Occipital lobe (tissue), 2 donors: ENCODE data around the gene PGD. TPM values are rescaled to one million over a fixed set of nuclear protein-coding genes. Genes with fewer than 3 reads are reported as not detected.
"Not testable (repeated sequence)": the region's sequence is repeated elsewhere in the genome, so short reads cannot be mapped to it uniquely, and the experiment has no call there.

Experiments used
- DNase-seq: peaks from one replicate; lab custom pipeline; 2025; lab: John Stamatoyannopoulos, UW
- total RNA-seq: library from RNA; depleted of rRNA; stranded (reverse); fragments of >200 nt; gene quantifications from one replicate; pipeline ENCODE4 v1.2.3, GENCODE V29; 2014

The PGD gene
- total RNA-seq, 1 donor from 2014 or later, result 94.1 TPM

GRCh38 chr1:10399444-10399941, 629 bp downstream of the PGD start:
- DNase-seq, result no peak

DNA sequence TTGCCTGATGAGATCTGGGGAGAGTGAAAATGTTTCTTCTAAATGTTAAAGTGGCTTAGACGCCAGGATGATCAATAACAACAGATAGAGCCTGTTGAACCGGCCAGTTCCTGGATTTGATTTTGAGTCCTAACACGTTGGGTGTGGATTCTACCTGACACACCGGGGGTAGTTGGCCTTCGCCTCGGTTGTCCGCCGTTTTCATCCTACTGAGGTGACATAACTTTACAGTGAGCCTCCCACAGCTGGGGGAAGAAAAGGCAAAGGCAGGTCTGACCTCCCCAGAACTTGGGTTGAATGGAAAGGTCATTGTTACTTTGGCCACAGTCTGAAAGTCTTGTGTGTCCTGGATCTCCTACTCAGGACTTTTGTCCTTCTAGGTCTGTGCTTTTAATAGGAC, 1.1 kb downstream of the PGD start:
- no peak for DNase-seq

- DNase-seq, result no peak
Observed at GRCh38 chr1:10401281-10401680, 2.4 kb downstream of the PGD start.

DNA sequence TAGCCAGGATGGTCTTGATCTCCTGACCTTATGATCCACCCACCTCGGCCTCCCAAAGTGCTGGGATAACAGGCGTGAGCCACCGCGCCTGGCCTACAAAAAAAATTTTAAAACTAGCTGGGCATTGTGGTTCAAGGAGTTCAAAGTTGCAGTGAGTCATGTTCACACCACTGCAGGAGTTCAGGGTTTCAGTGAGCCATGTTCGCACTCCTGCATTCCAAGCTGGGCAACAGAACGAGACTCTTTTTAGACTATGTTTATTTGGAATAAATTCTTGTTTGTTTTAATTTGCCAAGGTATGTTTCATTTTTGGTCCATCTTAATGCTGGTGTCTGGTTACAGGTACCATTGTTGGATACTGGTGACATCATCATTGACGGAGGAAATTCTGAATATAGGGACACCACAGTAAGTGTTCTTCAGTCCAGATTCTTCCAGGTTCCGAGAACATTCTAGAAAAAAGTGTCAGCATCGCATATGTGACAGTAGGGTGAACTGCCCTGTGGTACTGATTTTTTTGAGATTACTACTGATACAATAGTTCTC, 3.9 kb downstream of the PGD start:
- DNase-seq, result no peak

DNA sequence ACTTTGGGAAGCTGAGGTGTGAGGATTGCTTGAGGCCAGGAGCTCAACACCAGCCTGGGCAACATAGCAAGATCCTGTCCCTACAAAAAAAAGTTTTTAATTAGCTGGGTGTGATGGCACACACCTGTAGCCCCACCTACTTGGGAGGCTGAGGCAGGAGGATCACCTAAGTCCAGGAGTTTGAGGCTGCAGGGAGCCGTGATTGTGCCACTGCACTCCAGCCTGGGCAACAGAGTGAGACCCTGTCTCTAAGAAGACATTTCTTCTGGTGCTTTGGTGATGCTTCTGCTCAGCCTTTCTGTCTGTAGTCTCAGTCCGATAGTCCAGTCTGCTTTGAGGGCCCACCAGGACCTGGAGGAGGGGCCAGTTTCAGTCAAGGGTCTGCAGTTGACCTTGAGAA, 8.3 kb downstream of the PGD start:
- no peak for DNase-seq

GRCh38 chr1:10415211-10415930, 16.5 kb downstream of the PGD start:
- DNase-seq, result no peak

DNA sequence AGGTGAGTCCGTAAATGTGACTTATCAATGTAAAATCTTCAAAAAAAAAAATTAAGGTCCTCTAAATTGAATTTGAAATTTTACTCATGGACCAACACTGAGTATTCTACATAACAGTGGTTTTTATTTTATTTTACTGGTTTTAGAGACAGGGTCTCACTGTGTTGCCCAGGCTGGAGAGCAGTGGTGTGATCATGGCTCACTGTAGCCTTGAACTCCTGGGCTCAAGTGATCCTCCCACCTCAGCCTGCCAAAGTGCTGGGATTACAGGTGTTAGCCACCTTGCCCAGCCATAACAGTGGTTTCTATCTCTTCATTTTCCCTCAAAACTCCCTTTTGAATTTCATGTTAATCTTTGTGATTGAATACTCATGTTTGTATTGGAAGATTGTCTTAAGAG, 17.1 kb downstream of the PGD start:
- DNase-seq, result not testable (repeated sequence)

GRCh38 chr1:10418741-10419140, 19.9 kb downstream of the PGD start:
- DNase-seq, result not testable (repeated sequence)

- DNase-seq, result no peak
Observed at GRCh38 chr1:10419351-10419750, 20.5 kb downstream of the PGD start.

GRCh38 chr1:10421637-10422036, 22.8 kb downstream of the PGD start:
- no peak for DNase-seq

DNA sequence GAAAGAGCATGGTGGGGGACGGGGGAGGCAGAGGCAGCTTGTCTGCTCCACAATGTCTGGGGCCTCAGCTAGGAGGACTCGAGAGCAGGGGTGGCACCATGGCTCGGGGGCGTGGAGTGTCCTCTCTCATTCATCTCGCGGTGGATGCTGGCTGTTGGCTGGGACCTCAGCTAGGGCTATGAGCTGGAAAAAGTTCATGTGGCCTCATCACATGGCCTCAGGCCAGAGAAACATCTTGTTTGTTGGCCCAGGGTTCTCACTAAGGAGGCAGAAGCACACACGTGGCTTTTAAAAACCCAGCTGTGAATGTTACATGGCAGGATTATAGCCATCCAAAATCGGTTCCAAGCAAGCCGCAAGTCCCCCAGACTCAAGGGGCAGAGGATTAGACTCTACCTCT, 25.2 kb downstream of the PGD start:
- no peak for DNase-seq

DNA sequence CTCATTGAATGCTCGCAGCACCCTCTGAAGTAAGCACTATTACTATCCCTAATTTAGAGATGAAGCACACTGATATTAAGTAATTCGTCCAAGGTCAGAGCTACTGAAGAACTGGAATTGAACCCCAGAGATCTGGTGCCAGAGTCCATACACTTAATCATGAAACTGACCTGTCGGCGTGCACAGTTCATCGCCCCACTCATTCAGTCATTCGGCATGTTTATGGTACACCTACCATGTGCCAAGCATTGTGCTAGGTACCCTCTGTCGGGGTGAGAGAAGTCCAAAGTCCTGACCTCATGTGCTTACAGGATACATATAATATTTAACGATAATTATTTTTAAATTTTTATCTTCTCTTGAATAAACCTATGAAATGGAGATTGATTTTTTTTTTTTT, 25.8 kb downstream of the PGD start:
- no peak for DNase-seq

DNA sequence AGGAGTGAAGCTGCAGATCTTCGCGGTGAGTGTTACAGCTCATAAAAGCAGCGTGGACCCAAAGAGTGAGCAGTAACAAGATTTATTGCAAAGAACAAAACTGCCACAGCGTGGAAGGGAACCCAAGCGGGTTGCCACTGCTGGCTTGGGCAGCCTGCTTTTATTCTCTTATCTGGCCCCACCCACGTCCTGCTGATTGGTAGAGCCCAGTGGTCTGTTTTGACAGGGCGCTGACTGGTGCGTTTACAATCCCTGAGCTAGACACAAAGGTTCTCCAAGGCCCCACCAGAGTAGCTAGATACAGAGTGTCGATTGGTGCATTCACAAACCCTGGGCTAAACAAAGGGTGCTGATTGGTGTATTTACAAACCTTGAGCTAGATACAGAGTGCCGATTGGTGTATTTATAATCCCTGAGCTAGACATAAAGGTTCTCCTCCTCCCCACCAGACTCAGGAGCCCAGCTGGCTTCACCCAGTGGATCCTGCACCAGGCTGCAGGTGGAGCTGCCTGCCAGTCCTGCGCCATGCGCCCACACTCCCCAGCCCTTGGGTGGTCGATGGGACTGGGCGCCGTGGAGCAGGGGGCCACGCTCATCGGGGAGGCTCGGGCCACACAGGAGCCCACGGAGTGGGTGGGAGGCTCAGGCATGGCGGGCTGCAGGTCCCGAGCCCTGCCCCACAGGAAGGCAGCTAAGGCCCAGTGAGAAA, 27.1 kb downstream of the PGD start:
- not testable (repeated sequence) for DNase-seq

DNA sequence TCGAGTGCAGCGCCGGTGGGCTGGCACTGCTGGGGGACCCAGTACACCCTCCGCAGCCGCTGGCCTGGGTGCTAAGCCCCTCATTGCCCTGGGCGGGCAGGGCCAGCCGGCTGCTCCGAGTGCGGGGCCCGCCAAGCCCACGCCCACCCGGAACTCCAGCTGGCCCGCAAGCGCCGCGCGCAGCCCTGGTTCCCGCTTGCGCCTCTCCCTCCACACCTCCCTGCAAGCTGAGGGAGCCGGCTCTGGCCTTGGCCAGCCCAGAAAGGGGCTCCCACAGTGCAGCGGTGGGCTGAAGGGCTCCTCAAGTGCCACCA, 27.6 kb downstream of the PGD start:
- not testable (repeated sequence) for DNase-seq

GRCh38 chr1:10428984-10429383, 30.1 kb downstream of the PGD start:
- DNase-seq, result no peak

GRCh38 chr1:10429868-10430215, 31.0 kb downstream of the PGD start:
- DNase-seq, result no peak

DNA sequence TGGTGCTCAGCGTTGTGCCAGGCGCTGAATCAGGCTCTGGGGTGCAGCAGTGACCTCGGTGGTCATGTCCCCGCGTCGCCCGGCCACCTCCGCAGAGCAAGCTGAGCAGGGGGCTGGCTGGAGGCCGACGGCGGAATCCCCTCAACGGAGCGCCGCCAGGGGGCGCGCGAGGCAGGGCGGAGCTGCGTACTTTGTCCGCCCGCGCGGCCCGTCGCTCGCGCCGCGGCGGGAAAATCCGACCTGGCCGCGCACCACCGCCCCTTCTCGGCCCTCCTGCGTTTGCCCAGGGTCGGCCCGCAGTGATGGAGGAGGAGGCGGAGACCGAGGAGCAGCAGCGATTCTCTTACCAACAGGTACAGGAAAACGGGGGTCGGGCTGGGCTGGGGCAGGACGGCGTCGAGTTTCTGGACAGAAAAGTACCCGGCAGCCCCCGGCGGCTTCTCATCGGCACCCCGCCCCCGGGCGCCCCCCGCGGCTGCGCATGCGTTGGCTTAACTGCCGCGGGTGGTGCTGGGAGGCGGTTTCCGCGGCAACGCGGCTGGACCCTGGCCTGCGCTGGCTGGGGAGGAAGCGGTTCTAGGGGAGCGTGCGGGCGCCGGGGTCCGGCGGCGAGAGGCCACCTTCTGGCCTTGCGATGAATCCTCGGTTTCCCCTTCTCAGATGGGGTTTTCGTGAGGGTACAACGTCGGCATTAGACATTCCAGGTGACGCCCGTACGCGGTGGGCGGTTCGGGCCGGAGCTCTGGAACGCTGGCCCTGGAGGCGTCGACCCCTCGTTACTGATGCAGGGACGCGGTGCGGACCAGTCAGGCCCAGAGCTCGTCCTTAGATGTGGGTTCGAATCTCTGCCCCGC, 31.6 kb downstream of the PGD start, which contains the start of gene CENPS:
CENPS (plus strand) TSS at position 218 of the 854 bp plus-strand sequence; CDS start at position 303, 85 bp downstream.
- DNase-seq, result peak; percentile 82

GRCh38 chr1:10431070-10431730, 32.3 kb downstream of the PGD start:
- no peak for DNase-seq

GRCh38 chr1:10432910-10433700, 34.2 kb downstream of the PGD start:
- DNase-seq, result no peak

GRCh38 chr1:10433790-10434189, 34.9 kb downstream of the PGD start:
- no peak for DNase-seq
